ENCODE measurements around the gene CPM.
A peak's percentile ranks its signal among the peaks of the same experiment; 100 is the strongest.

Gene CPM

GRCh38 chr12:68913682-68914081 is 19.3 kb downstream of the CPM start:
- Histone ChIP-seq H3K27me3 (ENCODE audit: insufficient read depth, low read length, poor library complexity, severe bottlenecking) (no peaks in the 10 kb centered on the region), H3K4me3 (ENCODE audit: low read length, poor library complexity, severe bottlenecking) (no peak overlapping the region), H3K79me2 (ENCODE audit: insufficient read depth, low read length) (no peaks in the 10 kb centered on the region), H3K4me2 (ENCODE audit: low read depth, low read length, poor library complexity, severe bottlenecking) (no peak overlapping the region), H3F3A (ENCODE audit: low read depth) (no peaks in the 10 kb centered on the region), H3K9me3 (ENCODE audit: insufficient read depth, low read depth, low read length) (no peaks in the 10 kb centered on the region), H3K36me3 (ENCODE audit: insufficient read depth, low read length) (no peaks in the 10 kb centered on the region), H2AFZ (ENCODE audit: low read length) (no peak overlapping the region), H3K9ac (ENCODE audit: low read depth, low read length, poor library complexity, severe bottlenecking) (no peak overlapping the region), H4K20me1 (ENCODE audit: insufficient read depth, low read length, poor library complexity, severe bottlenecking) (no peaks in the 10 kb centered on the region), H3K4me1 (ENCODE audit: insufficient read depth, low read length, poor library complexity, severe bottlenecking) (no peaks in the 10 kb centered on the region), H3K9me2 (replicated peaks; ENCODE audit: low read depth, low read length) (no peaks in the 10 kb centered on the region)
- TF ChIP-seq CTCF (conservative IDR thresholded peaks at IDR 0.05; ENCODE audit: low read length) (no peak), EZH2phosphoT487 (IDR thresholded peaks at IDR 0.05; ENCODE audit: borderline replicate concordance) (no peak)

- Histone ChIP-seq H3K27me3 (ENCODE audit: insufficient read depth, low read length, poor library complexity, severe bottlenecking) (no peaks in the 10 kb centered on the region), H3K36me3 (ENCODE audit: insufficient read depth, low read length) (no peaks in the 10 kb centered on the region), H2AFZ (ENCODE audit: low read length) (no peak overlapping the region), H3K4me1 (ENCODE audit: insufficient read depth, low read length, poor library complexity, severe bottlenecking) (no peaks in the 10 kb centered on the region), H3F3A (ENCODE audit: low read depth) (no peaks in the 10 kb centered on the region), H3K79me2 (ENCODE audit: insufficient read depth, low read length) (no peaks in the 10 kb centered on the region), H4K20me1 (ENCODE audit: insufficient read depth, low read length, poor library complexity, severe bottlenecking) (no peaks in the 10 kb centered on the region), H3K9ac (ENCODE audit: low read depth, low read length, poor library complexity, severe bottlenecking) (no peak overlapping the region), H3K9me2 (replicated peaks; ENCODE audit: low read depth, low read length) (no peaks in the 10 kb centered on the region), H3K4me3 (ENCODE audit: low read length, poor library complexity, severe bottlenecking) (no peak overlapping the region), H3K4me2 (ENCODE audit: low read depth, low read length, poor library complexity, severe bottlenecking) (no peak overlapping the region), H3K9me3 (ENCODE audit: insufficient read depth, low read depth, low read length) (no peaks in the 10 kb centered on the region)
- TF ChIP-seq EZH2phosphoT487 (IDR thresholded peaks at IDR 0.05; ENCODE audit: borderline replicate concordance) (no peak), CTCF (conservative IDR thresholded peaks at IDR 0.05; ENCODE audit: low read length) (peak; percentile 25; the same call in 1 of the 2 replicates)
Measured at GRCh38 chr12:68912916-68913315, 20.1 kb downstream of the CPM start.

- Histone ChIP-seq H3K9me2 (replicated peaks; ENCODE audit: low read depth, low read length) (no peaks in the 10 kb centered on the region), H3K4me3 (ENCODE audit: low read length, poor library complexity, severe bottlenecking) (no peak overlapping the region), H3K27me3 (ENCODE audit: insufficient read depth, low read length, poor library complexity, severe bottlenecking) (no peaks in the 10 kb centered on the region), H3K9me3 (ENCODE audit: insufficient read depth, low read depth, low read length) (no peaks in the 10 kb centered on the region), H4K20me1 (ENCODE audit: insufficient read depth, low read length, poor library complexity, severe bottlenecking) (no peaks in the 10 kb centered on the region), H3K9ac (ENCODE audit: low read depth, low read length, poor library complexity, severe bottlenecking) (no peak overlapping the region), H3F3A (ENCODE audit: low read depth) (no peaks in the 10 kb centered on the region), H3K79me2 (ENCODE audit: insufficient read depth, low read length) (no peaks in the 10 kb centered on the region), H3K36me3 (ENCODE audit: insufficient read depth, low read length) (no peaks in the 10 kb centered on the region), H3K4me2 (ENCODE audit: low read depth, low read length, poor library complexity, severe bottlenecking) (no peak overlapping the region), H3K4me1 (ENCODE audit: insufficient read depth, low read length, poor library complexity, severe bottlenecking) (no peaks in the 10 kb centered on the region), H2AFZ (ENCODE audit: low read length) (no peak overlapping the region)
- no peak for TF ChIP-seq EZH2phosphoT487 (IDR thresholded peaks at IDR 0.05; ENCODE audit: borderline replicate concordance)
- TF ChIP-seq CTCF (conservative IDR thresholded peaks at IDR 0.05; ENCODE audit: low read length) = no peak
Measured at GRCh38 chr12:68911197-68911718, 21.7 kb downstream of the CPM start.

Data from Loucy (cell line).